OCI-LY7 (cell line): Measurements from ENCODE around the gene THOC7. TPM values are rescaled to one million over a fixed set of nuclear protein-coding genes. Genes with fewer than 3 reads are reported as not detected.
A peak's percentile ranks its signal among the peaks of the same experiment; 100 is the strongest.

ENCODE experiments used
- BruUV-seq: library from RNA; stranded (reverse); fragments of 400-500 nt; replicated peaks from 2 replicates; lab custom pipeline; 2021; lab: Mats Ljungman, UMichigan
- CTCF ChIA-PET: fragments of 300-600 bp; sonication (Branson Sonifier 250); formaldehyde crosslinking; loops from one replicate; lab custom pipeline; 2022; ENCODE audit warnings: antibody characterized with exemption; ENCODE audit not compliant: unreplicated experiment; lab: Charles Lee
- POLR2A ChIA-PET: fragments of 300-600 bp; sonication (Branson Sonifier 250); formaldehyde crosslinking; loops from one replicate; lab custom pipeline; 2022; ENCODE audit warnings: antibody characterized with exemption; lab: Charles Lee
- DNase-seq: peaks from one replicate; pipeline ENCODE4 v3.0.0-alpha.2; 2015; ENCODE audit warnings: low spot score
- H2AFZ ChIP-seq: fragments of 200-600 bp; sonication (generic), shearing (Covaris generic); 2 replicates; pipeline ENCODE4 v1.6.1; 2014; ENCODE audit warnings: mild to moderate bottlenecking, antibody characterized with exemption, low read length, moderate library complexity
- H3K27ac ChIP-seq: fragments of 200-600 bp; sonication (generic); 2 replicates; pipeline ENCODE4 v1.5.1; 2014; ENCODE audit warnings: mixed run types, low read depth, mild to moderate bottlenecking, moderate library complexity, low read length, inconsistent platforms; ENCODE audit not compliant: poor library complexity, severe bottlenecking
- H3K36me3 ChIP-seq: fragments of 200-600 bp; sonication (generic); 2 replicates; pipeline ENCODE4 v1.6.1; 2014; ENCODE audit warnings: mild to moderate bottlenecking, antibody characterized with exemption, low read length, moderate library complexity, mixed read lengths; ENCODE audit not compliant: insufficient read depth
- H3K4me1 ChIP-seq: fragments of 200-600 bp; sonication (generic); 2 replicates; pipeline ENCODE4 v1.5.1; 2014; ENCODE audit warnings: mild to moderate bottlenecking, low read length; ENCODE audit not compliant: insufficient read depth, poor library complexity, severe bottlenecking
- H3K4me2 ChIP-seq: fragments of 200-600 bp; sonication (generic); 2 replicates; pipeline ENCODE4 v1.6.1; 2014; ENCODE audit warnings: mild to moderate bottlenecking, low read length
- H3K4me3 ChIP-seq: fragments of 200-600 bp; sonication (generic); 2 replicates; pipeline ENCODE4 v1.5.1; 2014; ENCODE audit warnings: mild to moderate bottlenecking, low read depth, low read length; ENCODE audit not compliant: poor library complexity, severe bottlenecking
- H3K79me2 ChIP-seq: fragments of 200-600 bp; sonication (generic); 2 replicates; pipeline ENCODE4 v1.6.1; 2016; ENCODE audit warnings: low read depth, mild to moderate bottlenecking, low read length, moderate library complexity, mixed read lengths; ENCODE audit not compliant: insufficient read depth
- H3K9me2 ChIP-seq: fragments of 200-600 bp; sonication (generic); 2 replicates; pipeline ENCODE4 v1.6.1; 2016; ENCODE audit warnings: mild to moderate bottlenecking, low read length, mixed read lengths; ENCODE audit not compliant: insufficient read depth
- H3K9me3 ChIP-seq: fragments of 200-600 bp; sonication (generic); 2 replicates; pipeline ENCODE4 v1.6.1; 2014; ENCODE audit warnings: mild to moderate bottlenecking, mixed run types, low read length, mixed read lengths
- H4K20me1 ChIP-seq: fragments of 200-600 bp; sonication (generic); 2 replicates; pipeline ENCODE4 v1.6.1; 2014; ENCODE audit warnings: mild to moderate bottlenecking, antibody characterized with exemption, low read length, moderate library complexity, mixed read lengths; ENCODE audit not compliant: insufficient read depth
- CTCF ChIP-seq: fragments of 200-600 bp; sonication (generic); conservative IDR thresholded peaks from 2 replicates; pipeline ENCODE4 v1.5.1; 2014; ENCODE audit warnings: mild to moderate bottlenecking, antibody characterized with exemption, low read length, moderate library complexity, mixed read lengths
- EZH2phosphoT487 ChIP-seq: fragments of 200-600 bp; sonication (generic); IDR thresholded peaks from 2 replicates; pipeline ENCODE4 v1.6.1; 2018; ENCODE audit warnings: low read depth, borderline replicate concordance, mild to moderate bottlenecking, mixed run types, antibody characterized with exemption, low read length, moderate library complexity, mixed read lengths
- intact Hi-C: fragments of 100-400 bp; cut with micrococcal nuclease; formaldehyde crosslinking; loops from one replicate; pipeline ENCODE4 v1.10.0; 2022; ENCODE audit not compliant: unreplicated experiment
- total RNA-seq, 2 experiments: library from RNA; depleted of rRNA in 1 of 2; stranded (reverse); fragments of >200 nt in 1 of 2; shearing (Covaris generic) in 1 of 2; gene quantifications; 2 replicates each; pipeline ENCODE4 v1.2.3, GENCODE V29; 2014 to 2022

Gene THOC7
- total RNA-seq, 2 experiments from 2014 or later = 62.2 to 103 TPM

- H3K9me3 ChIP-seq = no peaks in the 10 kb centered on the region
- H2AFZ ChIP-seq = no peak overlapping the region
- no peak for TF ChIP-seq CTCF
- TF ChIP-seq EZH2phosphoT487 = no peak
- intact Hi-C loops = loop anchor here (2.0 kb wide), 1 partner anchor 43 kb away; the partner anchor contains the start of gene SCAANT1
- ChIA-PET CTCF (no interaction called here), POLR2A (interaction anchor here (0.6 to 1.1 kb wide), 4 partner anchors 13 to 40 kb away, joined by 3 to 4 read pairs (median 3); no protein-coding TSS in a partner anchor)
- H4K20me1 ChIP-seq = peaks cover 36% of the 10 kb centered on the region; the same call in 1 of the 2 replicates
- no peaks in the 10 kb centered on the region for H3K9me2 ChIP-seq
- no TSS peak for BruUV-seq
- peaks cover 51% of the 10 kb centered on the region for H3K36me3 ChIP-seq
- DNase-seq = no peak
- H3K27ac ChIP-seq = no peak overlapping the region
- no peak overlapping the region for H3K4me3 ChIP-seq
- peaks cover 46% of the 10 kb centered on the region for H3K4me1 ChIP-seq
- H3K4me2 ChIP-seq = peak overlapping the region; percentile 60
- H3K79me2 ChIP-seq = peaks cover 99% of the 10 kb centered on the region
Measured at GRCh38 chr3:63869940-63870614, 6.5 kb upstream of the THOC7 start.

- H3K36me3 ChIP-seq = peaks cover 33% of the 10 kb centered on the region
- no peaks in the 10 kb centered on the region for H3K9me3 ChIP-seq
- no peak overlapping the region for H3K27ac ChIP-seq
- CTCF ChIA-PET = no interaction called here
- H4K20me1 ChIP-seq = peaks cover 21% of the 10 kb centered on the region; the same call in 1 of the 2 replicates
- no peak overlapping the region for H3K4me3 ChIP-seq
- intact Hi-C loops = no loop called here
- TF ChIP-seq EZH2phosphoT487 (no peak), CTCF (no peak)
- H3K4me1 ChIP-seq = peaks cover 42% of the 10 kb centered on the region
- no peaks in the 10 kb centered on the region for H3K9me2 ChIP-seq
- POLR2A ChIA-PET = interaction anchor here (1.0 to 1.1 kb wide), 2 partner anchors 22 to 61 kb away, joined by 3 read pairs; no protein-coding TSS in a partner anchor
- DNase-seq = no peak
- no TSS peak for BruUV-seq
- no peak overlapping the region for H2AFZ ChIP-seq
- no peak overlapping the region for H3K4me2 ChIP-seq
- H3K79me2 ChIP-seq = peaks cover 93% of the 10 kb centered on the region
Measured at GRCh38 chr3:63867225-63867624, 3.6 kb upstream of the THOC7 start.

GRCh38 chr3:63864965-63865327 is 1.3 kb upstream of the THOC7 start:
- H3K36me3 ChIP-seq = peaks cover 28% of the 10 kb centered on the region
- H3K4me1 ChIP-seq = peaks cover 28% of the 10 kb centered on the region
- intact Hi-C loops = loop anchor here (5.0 kb wide), 1 partner anchor 47 kb away; the partner anchor contains the start of gene SCAANT1
- POLR2A ChIA-PET = no interaction called here
- no peaks in the 10 kb centered on the region for H3K9me3 ChIP-seq
- H4K20me1 ChIP-seq = peaks cover 6% of the 10 kb centered on the region; the same call in 1 of the 2 replicates
- no peak for DNase-seq
- peak overlapping the region; percentile 87 for H3K4me2 ChIP-seq
- peak overlapping the region; percentile 15; the same call in 1 of the 2 replicates for H2AFZ ChIP-seq
- peak overlapping the region; percentile 65 for H3K27ac ChIP-seq
- CTCF ChIA-PET = no interaction called here
- TF ChIP-seq EZH2phosphoT487 (no peak), CTCF (no peak)
- H3K4me3 ChIP-seq = peak overlapping the region; percentile 74
- H3K79me2 ChIP-seq = peaks cover 92% of the 10 kb centered on the region
- TSS peak; percentile 71 for BruUV-seq
- no peaks in the 10 kb centered on the region for H3K9me2 ChIP-seq
